GM19240 (cell line): Measurements from ENCODE around the gene ARMC9.
A peak's percentile ranks its signal among the peaks of the same experiment; 100 is the strongest.
"Not testable (repeated sequence)": the region's sequence is repeated elsewhere in the genome, so short reads cannot be mapped to it uniquely, and the experiment has no call there.

Source experiments
- DNase-seq: peaks from one replicate; pipeline ENCODE4 v3.0.0; 2011; ENCODE audit warnings: low spot score; ENCODE audit not compliant: insufficient read length

ARMC9 gene

DNA sequence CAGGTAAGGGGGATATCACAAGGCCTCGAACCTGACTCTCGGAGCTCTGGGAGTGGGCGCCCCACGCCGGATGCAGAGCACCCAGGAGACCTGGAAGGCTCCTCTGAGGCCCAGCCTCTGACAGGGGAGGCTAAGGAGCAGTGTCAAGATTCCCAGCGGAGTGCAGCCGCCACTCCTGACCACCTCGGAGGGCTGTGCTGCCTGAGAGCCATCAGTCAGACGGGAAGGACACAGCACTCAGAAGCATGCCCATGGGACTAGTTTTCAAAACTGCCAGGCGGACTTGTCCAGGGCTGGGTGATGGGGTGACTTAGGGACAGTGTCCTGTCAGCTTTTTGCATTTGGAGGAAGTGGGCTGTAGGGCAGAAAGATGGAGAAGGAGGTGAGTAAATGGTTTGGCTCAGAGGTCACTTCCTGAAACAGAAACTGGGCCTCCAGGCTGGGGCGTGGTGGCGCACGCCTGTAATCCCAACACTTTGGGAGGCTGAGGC is 162.5 kb downstream of the ARMC9 start:
- no peak for DNase-seq

DNA sequence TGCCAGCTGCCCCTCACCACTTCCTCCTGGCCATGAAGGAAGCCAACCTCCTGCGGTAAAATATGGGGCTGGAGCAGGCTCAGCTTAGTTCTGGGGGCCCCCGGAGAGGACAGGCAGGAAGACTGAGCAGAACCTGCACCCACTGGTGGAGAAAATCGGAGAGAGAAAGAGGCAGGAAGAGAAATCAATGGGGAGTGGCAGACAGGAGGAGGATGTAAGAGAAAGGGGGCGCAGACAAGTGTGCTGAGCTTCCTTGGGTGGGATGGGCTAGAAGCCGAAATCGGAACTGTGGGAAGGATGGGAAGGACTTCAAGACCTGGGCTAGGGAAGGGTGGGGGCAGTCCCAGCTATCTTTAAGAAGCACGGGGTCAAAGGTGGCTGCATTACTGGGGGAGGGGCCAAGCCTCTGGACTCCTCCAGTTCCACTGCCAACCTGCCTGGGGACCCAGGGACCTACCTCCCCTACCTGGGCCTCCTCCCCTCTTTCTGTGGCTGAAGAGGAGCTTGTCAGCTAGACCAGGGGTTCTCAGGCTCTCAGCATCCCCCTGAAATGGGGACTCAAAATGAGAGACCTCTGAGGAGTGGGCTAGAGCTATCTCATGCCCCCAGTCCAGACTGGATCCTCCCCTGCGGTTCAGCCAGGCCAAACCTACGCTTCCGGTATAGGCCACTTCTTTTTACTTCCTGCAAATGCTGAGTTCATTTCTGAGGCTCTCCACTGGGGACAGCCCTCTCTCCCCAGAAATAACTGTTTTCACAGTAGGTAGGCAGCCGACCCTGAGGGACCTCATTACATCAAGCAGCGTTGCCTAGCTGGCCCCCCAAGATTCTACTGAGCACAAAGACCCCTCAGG is 163.5 kb downstream of the ARMC9 start:
- DNase-seq, result peak; percentile 93

DNA sequence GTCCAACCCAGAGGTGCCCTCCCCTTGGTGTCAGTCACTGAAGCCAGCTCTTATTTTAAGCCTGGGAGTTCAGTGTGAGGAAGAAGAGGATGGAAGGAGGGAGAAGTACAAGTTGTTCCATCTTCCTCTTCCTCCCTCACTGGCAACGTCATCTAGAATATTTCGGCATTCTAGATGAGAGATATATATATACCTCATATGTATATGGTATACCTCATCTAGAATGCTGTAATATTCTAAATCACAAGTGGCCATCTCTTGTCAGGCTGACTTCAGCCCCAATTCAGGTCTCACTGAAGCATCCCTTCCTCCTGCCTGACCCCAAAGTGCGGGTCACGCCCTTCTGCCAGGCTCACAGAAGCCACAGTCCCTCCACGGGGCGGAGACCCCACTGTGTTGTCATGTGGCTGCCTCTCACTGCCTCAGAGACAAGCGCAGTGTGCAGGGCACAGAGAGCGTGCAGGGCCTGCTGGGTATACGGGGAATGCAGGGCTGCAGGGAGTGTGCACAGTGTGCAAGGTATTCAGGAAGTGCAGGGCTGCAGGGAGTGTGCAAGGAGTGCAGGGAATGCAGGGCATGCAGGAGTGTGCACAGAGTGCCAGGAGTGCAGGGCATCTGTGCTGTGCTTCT is 164.2 kb downstream of the ARMC9 start:
- DNase-seq, result no peak

DNA sequence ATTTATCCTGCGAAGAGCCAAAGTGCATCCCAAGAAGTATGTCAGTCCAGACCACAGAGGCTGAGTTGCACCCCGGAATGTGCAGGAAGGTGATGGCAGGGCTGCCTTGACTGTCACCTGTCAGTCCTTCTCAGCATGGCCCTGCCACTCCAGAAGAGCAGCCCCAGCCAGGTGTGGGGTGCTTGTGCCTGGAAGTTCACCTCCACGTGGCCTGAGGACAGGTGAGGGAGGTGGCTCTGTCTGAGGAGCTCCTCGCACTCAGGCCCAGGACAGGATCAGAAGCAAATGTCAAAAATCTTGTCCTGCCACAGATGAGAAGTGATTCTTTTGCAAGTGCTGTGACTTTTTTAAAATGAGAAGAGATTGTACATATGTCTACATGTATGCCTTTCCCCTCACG is 165.6 kb downstream of the ARMC9 start:
- DNase-seq, result no peak

DNA sequence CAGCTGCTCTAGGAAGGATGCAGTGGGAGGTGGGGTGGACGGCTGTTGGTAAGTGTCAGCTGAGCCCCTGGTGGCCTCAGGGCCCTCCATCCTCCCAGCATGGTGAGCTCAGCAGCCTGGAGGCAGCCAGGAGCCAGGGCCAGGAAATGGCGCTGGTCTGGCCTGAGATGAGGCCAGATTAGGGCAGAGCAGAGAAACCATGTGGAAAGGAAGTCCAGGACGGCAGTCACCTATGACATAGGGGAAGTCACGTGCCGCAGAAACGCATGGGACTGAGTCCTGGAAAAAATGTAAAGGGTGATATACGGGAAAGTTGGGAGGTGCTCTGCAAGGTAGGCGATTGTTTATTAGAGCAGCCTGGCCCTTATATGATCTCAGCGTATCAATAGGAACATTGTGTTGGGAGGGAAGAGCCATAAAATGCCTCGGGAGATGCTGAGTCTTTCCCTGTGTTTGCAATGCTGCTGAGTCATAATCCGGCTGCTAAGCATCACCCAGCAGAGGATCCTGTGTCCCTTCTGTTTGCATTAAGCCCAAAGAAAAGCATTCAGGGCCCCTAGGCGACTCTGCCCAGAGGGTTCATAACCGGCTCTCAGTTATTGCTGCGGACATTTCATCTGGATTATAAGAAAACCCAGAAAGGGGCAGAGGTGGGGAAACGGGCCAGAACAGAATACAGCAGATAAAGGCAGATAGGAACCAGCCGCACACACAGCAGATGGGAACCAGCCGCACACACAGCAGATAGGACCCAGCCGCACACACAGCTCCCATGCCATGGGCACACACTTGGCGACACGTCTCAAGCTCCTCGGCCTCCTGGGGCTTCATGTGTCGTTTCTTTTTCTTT is 166.8 kb downstream of the ARMC9 start:
- no peak for DNase-seq

DNA sequence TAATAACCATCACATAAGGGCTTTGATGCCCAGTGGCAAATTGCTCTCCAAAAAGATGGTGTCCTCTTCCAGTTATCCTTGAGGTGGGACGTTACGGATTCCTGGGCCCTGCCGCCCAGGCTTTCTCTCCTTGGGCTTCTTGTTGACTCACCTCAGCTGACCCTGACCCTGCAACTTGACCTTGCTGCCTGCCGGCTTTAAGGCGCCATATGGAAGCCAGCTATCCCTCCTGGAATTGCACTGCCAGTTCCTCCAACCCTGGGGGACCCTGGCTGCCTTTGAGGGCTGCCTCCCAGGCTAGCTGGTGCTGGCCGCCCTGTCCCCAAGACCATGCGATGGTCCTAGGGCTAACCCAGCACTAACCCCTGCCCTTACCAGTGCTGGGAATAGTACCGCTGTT is 168.7 kb downstream of the ARMC9 start:
- DNase-seq, result no peak

DNA sequence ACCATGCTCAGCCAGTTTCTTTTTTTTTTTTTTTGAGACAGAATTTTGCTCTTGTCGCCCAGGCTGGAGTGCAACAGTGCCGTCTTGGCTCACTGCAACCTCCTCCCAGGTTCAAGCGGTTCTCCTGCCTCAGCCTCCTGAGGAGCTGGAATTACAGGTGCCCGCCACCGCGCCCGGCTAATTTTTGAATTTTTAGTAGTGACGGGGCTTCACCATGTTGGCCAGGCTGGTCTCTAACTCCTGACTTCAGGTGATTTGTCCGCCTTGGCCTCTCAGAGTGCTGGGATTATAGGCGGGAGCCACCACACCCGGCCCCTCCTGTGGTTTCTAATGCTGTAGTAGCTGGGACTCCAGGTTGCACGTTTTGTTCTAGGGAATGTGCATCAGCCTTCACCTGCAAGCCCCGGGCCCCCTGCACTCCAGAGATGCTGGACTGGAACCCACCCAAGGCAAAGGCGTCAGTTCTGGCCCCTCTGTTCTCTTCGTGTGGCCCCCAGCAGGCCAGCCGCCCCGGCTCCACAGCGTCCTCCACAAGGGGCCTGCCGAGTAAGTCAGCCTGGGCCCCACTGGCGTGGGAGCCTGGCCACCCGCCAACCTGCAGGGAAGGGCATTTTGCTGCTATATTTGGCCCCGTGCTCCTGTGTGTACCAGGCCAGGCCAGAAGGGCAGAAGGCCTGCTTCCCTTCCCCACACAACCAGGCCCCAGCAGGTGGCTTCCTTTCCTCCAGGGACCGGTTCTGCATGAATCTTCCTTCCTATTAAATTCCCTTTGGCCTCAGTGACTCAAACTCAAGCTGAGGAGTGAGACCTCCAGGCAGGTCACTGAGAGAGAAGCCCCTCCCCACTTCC is 171.4 kb downstream of the ARMC9 start:
- DNase-seq, result no peak

DNA sequence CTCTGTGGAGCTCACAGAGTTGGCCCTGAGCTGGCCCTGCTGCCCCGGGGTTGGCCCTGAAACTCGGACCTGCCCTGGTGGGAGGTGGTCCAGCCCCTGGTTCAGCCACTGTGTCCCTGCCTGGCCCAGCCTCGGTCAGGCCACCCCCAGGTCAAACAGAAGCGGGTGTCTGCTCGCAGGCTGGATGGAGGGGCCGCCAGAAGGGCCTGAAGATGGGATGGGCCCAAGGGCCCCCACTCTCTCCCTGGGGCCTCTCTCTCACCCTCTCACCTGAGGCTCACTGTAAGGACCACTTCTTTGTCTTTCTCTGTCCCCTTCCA is 172.0 kb downstream of the ARMC9 start:
- no peak for DNase-seq

DNA sequence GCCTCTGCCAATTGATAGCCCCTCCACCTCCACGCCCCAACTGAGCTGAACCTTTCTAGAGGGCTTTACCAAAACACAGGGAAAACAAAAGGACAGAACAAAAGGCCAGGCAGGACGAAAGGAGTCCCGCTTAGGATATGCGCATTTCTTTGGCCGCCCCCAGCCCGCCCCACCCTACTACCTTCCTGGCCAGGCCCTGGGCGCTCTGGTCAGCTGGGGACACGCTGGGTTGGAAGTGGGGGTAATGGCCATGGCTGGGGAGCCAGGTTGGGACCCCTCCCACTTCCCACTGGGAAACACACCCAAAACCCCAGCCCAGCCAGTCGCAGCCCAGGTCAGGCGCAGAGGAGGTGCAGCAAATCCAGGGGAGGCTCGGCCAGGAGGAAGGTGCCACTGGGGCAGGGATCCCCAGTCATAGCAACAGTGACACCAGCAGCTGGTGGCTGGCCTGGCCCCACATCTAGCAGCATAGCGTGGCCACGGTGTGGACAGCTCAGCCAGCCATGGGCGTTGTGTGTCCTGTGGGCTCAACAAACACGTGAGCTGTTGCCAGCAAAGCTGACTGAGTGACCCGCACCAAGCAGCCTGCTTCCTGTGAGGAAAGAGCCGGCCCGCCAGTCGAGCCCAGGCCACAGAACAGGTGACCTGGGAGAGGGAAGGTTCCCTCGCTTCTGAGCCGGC is 172.5 kb downstream of the ARMC9 start:
- no peak for DNase-seq

DNA sequence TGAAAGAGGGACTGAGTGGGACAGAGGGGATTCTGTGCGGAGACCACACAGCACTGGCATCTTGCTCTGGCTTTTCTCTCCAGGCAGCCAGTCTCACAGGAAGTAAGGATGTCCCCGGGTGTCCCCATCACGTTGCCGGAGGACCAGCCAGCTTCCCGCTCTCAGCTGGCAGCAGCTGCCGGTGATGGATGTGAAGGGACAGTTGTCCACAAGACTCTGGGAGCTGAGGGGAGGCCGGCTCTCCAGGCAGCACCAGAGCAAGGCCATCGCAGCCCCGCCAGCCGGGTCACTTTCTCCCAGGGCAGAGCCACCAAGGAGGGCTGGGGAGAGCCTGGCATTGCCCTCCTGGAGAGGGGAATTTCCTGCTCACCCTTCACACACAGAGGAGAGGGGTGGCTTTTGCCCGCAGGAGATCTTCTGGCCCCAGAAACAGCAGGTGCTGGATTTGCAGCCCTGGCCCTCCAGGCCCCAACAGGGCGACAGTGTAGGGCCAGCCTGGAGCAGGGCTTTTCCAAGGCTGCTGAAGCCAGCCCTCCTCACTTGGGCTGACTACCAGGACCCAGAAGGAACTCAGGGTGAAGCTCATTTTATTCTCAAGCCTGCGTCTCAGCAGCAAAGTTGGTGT is 173.1 kb downstream of the ARMC9 start:
- no peak for DNase-seq

DNA sequence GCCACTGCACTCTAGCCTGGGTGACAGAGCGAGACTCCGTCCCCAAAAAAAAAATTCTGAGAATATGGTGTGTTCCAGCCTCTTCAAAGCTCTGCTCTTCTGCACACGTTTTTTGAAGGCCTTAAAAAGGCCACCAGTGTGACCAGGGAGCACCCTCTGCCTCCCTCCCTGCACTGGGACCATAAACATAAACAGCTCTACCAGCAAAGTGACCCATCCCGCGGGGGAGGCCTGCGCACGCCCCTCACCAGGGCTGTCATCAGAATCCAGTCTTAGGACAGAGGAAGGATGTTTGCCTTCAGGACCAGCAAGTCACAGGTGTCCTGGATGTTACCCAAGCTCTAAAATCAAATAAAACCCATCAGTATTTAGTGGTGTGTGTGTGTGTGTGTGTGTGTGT is 173.9 kb downstream of the ARMC9 start:
- DNase-seq, result no peak

DNA sequence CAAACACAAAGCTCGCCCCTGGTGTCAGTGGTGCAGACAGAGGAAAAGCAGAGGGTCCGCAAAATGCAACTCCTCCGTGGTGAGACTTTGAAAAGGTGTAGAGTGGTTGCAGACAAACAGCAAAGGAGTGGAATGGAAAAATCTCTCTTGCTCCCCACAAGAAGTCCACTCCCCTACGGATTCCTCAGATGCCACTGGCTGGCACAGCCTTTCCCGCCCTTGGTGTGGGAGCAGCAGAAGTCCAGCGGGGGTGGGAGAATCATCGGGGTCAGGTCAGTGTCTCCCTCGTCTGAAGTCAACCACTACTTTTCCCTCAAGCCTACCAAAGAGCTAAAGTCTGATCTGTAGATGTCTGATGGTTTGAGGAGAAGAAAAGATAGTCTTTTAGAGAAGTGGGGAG is 174.8 kb downstream of the ARMC9 start:
- no peak for DNase-seq

DNA sequence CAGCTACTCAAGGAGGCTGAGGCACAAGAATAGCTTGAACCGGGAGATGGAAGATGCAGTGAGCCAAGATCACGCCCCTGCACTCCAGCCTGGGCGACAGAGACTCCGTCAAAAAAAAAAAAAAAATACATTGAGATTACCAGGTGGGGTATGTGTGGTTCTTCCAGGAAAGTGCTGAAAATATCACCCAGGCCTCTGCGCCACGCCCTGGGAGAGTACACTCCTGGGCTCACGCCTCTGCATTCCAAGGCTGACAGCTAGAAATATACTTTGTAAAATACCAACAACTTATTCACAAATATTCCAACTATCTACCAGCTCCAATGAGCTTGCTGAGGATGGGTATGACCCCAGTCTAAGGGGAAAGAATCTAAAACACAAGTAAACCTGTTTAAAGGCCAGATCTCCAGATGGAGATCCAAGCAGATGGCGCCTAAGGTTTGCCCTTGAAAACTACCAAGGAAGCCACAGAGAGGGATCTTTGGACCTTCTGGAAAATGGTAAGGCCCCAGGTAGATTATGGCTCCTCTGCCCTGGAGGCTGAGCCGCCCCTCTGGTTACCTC is 175.4 kb downstream of the ARMC9 start:
- DNase-seq, result no peak

DNA sequence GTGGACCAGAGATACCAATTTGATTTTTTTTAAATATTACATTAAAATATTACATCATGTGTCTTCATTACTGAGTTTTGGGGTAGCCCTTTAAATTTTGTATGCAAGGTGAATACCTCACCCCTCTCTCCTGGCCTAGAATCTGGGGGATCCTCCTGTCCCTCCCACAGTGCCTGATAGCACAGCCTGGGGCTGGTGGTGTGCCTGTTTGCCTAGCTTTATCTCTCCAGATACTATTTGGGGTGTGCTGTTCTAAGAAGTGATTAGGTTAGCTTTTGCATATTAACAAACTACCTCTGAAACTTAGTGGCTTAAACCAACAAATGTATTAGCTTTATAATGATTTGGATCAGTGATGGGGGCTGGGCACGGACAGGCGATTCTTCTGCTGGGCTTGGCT is 176.3 kb downstream of the ARMC9 start:
- no peak for DNase-seq

DNA sequence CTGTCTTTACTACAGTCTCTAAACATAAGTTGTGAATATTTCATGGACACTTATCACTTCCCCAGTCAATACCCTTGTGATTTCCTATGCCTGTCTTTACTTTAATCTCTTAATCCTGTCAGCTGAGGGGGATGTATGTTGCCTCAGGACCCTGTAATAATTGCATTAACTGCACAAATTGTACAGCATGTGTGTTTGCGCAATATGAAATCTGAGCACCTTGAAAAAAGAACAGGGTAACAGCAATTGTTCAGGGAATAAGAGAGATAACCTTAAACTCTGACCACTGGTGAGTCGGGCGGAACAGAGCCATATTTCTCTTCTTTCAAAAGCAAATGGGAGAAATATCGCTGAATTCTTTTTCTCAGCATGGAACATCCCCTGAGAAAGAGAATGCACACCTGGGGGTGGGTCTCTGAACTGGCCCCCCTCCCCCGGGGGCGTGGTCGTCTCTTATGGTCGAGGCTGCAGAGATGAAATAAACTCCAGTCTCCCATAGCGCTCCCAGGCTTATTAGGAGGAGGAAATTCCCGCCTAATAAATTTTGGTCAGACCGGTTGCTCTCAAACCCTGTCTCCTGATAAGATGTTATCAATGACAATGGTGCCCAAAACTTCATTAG is 177.7 kb downstream of the ARMC9 start:
- not testable (repeated sequence) for DNase-seq

DNA sequence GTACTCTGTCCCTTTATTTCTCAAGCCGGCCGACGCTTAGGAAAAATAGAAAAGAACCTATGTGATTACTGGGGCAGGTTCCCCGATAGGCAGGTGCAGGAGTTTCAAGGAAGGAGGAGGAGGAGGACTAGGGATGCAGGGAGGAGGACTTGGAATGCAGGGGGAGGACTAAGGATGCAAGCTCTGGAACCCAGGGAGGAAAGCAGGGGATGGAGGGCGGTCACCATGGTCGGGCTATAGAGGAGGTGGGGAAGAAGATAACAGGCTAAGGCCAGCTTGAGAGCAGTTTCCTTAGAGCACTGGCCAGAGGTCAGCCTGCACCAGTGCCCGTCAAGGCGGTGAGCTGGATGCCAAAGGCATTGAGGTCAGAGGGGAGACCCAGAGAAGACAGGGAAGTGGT is 178.4 kb downstream of the ARMC9 start:
- no peak for DNase-seq

DNA sequence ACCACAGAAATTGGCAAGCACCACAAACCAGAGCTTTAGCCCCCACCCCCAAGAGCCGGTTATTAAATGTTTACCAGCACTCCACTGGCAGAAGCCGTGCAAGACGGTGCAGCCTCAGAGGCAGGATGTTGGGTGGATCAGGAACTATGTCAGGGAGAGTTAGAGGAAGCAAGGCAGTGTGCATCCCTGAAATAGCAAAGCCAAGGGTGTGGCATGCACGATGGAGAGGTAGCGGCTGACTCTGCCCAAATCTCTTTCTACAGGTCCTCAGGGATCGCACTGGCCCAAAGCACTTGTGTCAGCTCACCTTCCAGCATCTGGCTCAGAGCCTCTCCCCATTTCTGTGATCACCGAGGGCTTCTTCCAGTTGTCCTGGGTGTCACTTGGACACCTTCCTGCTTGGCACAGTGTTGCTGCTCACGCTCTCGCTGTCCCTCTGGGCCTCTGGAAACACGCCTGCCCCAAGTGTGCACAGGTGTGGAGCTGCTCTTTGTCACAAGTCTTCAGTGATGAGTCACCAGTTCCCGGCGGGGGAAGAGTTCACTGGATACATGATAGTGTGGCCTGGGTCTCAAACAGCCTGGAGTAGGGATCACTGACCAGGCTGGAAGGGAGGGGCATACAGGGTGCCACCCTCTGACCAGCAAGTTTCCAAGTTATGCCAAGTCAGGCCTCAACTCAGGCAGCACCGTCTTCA is 179.7 kb downstream of the ARMC9 start:
- DNase-seq, result no peak

DNA sequence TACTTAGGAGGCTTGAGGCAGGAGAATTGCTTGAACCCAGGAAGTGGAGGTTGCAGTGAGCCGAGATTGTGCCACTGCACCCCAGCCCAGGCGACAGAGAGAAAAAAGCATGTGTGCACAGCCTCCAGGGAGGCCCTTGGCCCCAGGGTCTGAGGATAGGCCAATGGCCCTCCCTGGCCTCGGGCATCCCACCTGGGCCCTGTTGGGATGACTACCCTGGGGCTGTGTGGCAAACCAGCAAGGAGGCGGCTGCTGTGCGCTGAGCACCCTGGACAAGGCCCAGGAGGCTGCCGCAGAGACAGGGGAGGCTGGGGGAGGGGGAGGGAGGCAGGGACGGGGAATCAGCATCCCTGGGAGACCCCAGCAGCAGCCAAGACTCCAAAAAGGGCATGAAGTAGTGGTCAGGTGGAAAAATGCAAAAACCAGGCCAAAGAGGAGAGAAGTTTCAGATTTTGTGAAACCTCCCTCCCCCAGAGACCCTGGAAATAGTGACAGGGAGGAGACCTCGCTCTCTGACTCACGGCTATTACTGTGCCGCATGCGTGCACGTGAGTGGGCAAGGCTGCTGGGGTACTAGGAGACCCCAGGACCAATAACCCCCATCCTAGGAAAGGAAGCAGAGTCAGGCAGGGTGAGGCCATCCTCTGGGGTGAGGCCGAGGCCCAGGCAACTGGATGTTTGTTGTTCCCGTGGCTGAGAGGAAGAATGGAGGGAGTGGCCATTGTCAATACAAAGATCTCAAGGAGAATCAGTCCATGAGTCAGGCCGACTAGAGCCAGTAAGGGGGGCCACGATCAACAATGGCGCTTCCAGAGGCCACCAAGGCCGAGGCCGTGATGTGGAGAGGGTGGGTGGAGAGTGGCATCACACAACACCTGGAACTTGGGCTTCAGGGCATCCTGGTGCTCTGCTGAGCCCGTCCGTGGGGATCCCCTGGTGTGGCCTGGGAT is 181.1 kb downstream of the ARMC9 start:
- DNase-seq, result no peak
